Mammary epithelial cell (primary cell): ENCODE results near the gene ESRRG.

Experiments used
- CTCF ChIP-seq, 2 donors: IDR thresholded peaks in 1 of 2; conservative IDR thresholded peaks in 1 of 2; 2 replicates each; pipeline ENCODE4 v1.5.1; 2011 to 2012; ENCODE audit warnings: inconsistent platforms in 2 of 2, low read length in 2 of 2, mild to moderate bottlenecking in 2 of 2, control low read depth in 1 of 2, low read depth in 1 of 2; ENCODE audit not compliant: insufficient read depth in 1 of 2; ENCODE audit errors: extremely low read depth in 1 of 2
- EZH2 ChIP-seq: IDR thresholded peaks from 2 replicates; pipeline ENCODE4 v1.6.1; 2012; ENCODE audit warnings: low read length, inconsistent platforms, borderline replicate concordance

GRCh38 chr1:216710598-216711333 is 12.5 kb downstream of the ESRRG start:
- TF ChIP-seq CTCF (conservative IDR thresholded peaks at IDR 0.05 in 1 of 2, IDR thresholded peaks at IDR 0.05 in 1 of 2; ENCODE audit: extremely low read depth in 1 of 2, insufficient read depth in 1 of 2, low read depth in 1 of 2, low read length in 2 of 2) (no peak), EZH2 (no peak)
